Gastrocnemius medialis (tissue), 4 donors: Measurements from ENCODE around the gene RASGRP3. TPM values are rescaled to one million over a fixed set of nuclear protein-coding genes. Genes with fewer than 3 reads are reported as not detected.

Experiments used
- ATAC-seq, 2 donors: fragments of 150-250 bp; one replicate each; pipeline ENCODE4 v1.9.1; 2016
- DNase-seq, 2 donors: peaks; one replicate each; pipeline ENCODE4 v3.0.0-alpha.2; 2019
- H3K27ac ChIP-seq, 4 donors: fragments of 200-600 bp; sonication (generic); 1 replicate in 1 of 4; 2 replicates in 3 of 4; pipeline ENCODE4 v1.5.1; 2016 to 2018; ENCODE audit warnings: mild to moderate bottlenecking in 2 of 4, moderate library complexity in 1 of 4
- H3K27me3 ChIP-seq, 3 donors: fragments of 200-600 bp; sonication (generic) in 2 of 3; 1 replicate in 1 of 3; 2 replicates in 2 of 3; pipeline versions ENCODE4 v1.5.1 to v1.6.0; 2016 to 2019; ENCODE audit warnings: mild to moderate bottlenecking in 1 of 3, moderate library complexity in 1 of 3
- H3K36me3 ChIP-seq, 2 donors: fragments of 200-600 bp; sonication (generic) in 1 of 2; one replicate each; pipeline ENCODE4 v1.5.1; 2017 to 2018
- H3K4me1 ChIP-seq, 2 donors: fragments of 200-600 bp; sonication (generic) in 1 of 2; one replicate each; pipeline ENCODE4 v1.5.1; 2016 to 2017; ENCODE audit warnings: mild to moderate bottlenecking in 2 of 2
- H3K4me3 ChIP-seq, 4 donors: fragments of 200-600 bp; sonication (generic) in 3 of 4; 1 replicate in 1 of 4; 2 replicates in 3 of 4; pipeline ENCODE4 v1.5.1; 2016 to 2019; ENCODE audit warnings: mild to moderate bottlenecking in 2 of 4
- H3K9me3 ChIP-seq, 3 donors: fragments of 200-600 bp; sonication (generic) in 2 of 3; 1 replicate in 1 of 3; 2 replicates in 2 of 3; pipeline ENCODE4 v1.5.1; 2016 to 2019
- CTCF ChIP-seq, 5 experiments: fragments of 450-650 bp in 3 of 5; fragments of 200-600 bp in 2 of 5; sonication (generic) in 2 of 5; IDR thresholded peaks in 4 of 5; conservative IDR thresholded peaks in 1 of 5; 1 replicate in 4 of 5; 2 replicates in 1 of 5; pipeline ENCODE4 v1.5.1; 2016 to 2019; ENCODE audit warnings: antibody characterized with exemption in 5 of 5, mild to moderate bottlenecking in 3 of 5, moderate library complexity in 3 of 5
- POLR2A ChIP-seq, 2 donors: fragments of 450-650 bp; IDR thresholded peaks; one replicate each; pipeline ENCODE4 v1.6.1; 2017; ENCODE audit warnings: antibody characterized with exemption in 2 of 2, mild to moderate bottlenecking in 2 of 2, moderate library complexity in 2 of 2
- in situ Hi-C, 4 donors: fragments of 200-750 bp; cut with MboI; loops; one replicate each; pipeline versions ENCODE4 v1.15.0 to v1.8.0; 2017; ENCODE audit warnings: low sequenced_read_pairs in 4 of 4
- intact Hi-C: fragments of 100-400 bp; cut with DNase I; formaldehyde crosslinking; loops from one replicate; pipeline ENCODE4 v1.15.1; 2023; ENCODE audit warnings: low total_unique reads
- total RNA-seq, 4 donors: library from RNA; depleted of rRNA; stranded (reverse); fragments of >200 nt; gene quantifications; one replicate each; pipeline versions ENCODE4 v1.1.0 to v1.2.3, GENCODE V29; 2016

RASGRP3 gene
- total RNA-seq, 4 donors from 2014 or later: 10.0 to 22.5 (median 12.1) TPM

GRCh38 chr2:33443274-33443829 lies 33.1 kb upstream of the RASGRP3 start:
- H3K4me1 ChIP-seq: peaks cover 20 to 44% of the 10 kb centered on the region in 2 donors

GRCh38 chr2:33444967-33445366 lies 31.5 kb upstream of the RASGRP3 start:
- intact Hi-C loops: loop anchor here (5.0 to 10.0 kb wide), 2 partner anchors 313 to 410 kb away; no protein-coding TSS in a partner anchor
- no peaks in the 10 kb centered on the region for H3K27me3 ChIP-seq
- peaks cover 20 to 44% of the 10 kb centered on the region in 2 donors for H3K4me1 ChIP-seq
- peak overlapping the region in 1 of 4 donors; percentile 0 for H3K4me3 ChIP-seq
- in situ Hi-C loops: no loop called here
- TF ChIP-seq CTCF (IDR thresholded peaks at IDR 0.05 in 4 of 5, conservative IDR thresholded peaks at IDR 0.05 in 1 of 5): no peak
- no peak for TF ChIP-seq POLR2A (IDR thresholded peaks at IDR 0.05)
- H3K27ac ChIP-seq: peak overlapping the region; percentile 76 to 82 (median 77)
- no peaks in the 10 kb centered on the region for H3K9me3 ChIP-seq
- peak; percentile 87 to 92 for ATAC-seq
- H3K36me3 ChIP-seq: no peaks in the 10 kb centered on the region
- DNase-seq: no peak

More at GRCh38 chr2:33443274-33443829, 33.1 kb upstream of the RASGRP3 start:
- intact Hi-C loops (loop anchor here (5.0 to 10.0 kb wide), 2 partner anchors 311 to 409 kb away; no protein-coding TSS in a partner anchor), in situ Hi-C loops (no loop called here)
- DNase-seq (no peak), ATAC-seq (no peak)
- H3K9me3 ChIP-seq: no peaks in the 10 kb centered on the region
- H3K4me3 ChIP-seq: no peak overlapping the region
- no peaks in the 10 kb centered on the region for H3K27me3 ChIP-seq
- no peak for TF ChIP-seq CTCF (IDR thresholded peaks at IDR 0.05 in 4 of 5, conservative IDR thresholded peaks at IDR 0.05 in 1 of 5)
- no peak for TF ChIP-seq POLR2A (IDR thresholded peaks at IDR 0.05)
- peak overlapping the region; percentile 66 to 82 (median 77) for H3K27ac ChIP-seq
- H3K36me3 ChIP-seq: no peaks in the 10 kb centered on the region

- peaks cover 20 to 25% of the 10 kb centered on the region in 2 donors for H3K4me1 ChIP-seq
- no peak overlapping the region for H3K4me3 ChIP-seq
- no peaks in the 10 kb centered on the region for H3K36me3 ChIP-seq
- H3K9me3 ChIP-seq: peaks cover 0 to 8% (median 0%) of the 10 kb centered on the region in 3 donors
- no peak for TF ChIP-seq CTCF (IDR thresholded peaks at IDR 0.05 in 4 of 5, conservative IDR thresholded peaks at IDR 0.05 in 1 of 5)
- no peak for TF ChIP-seq POLR2A (IDR thresholded peaks at IDR 0.05)
- H3K27me3 ChIP-seq: no peaks in the 10 kb centered on the region
- ATAC-seq: no peak
- DNase-seq: no peak
- peak overlapping the region in 1 of 4 donors; percentile 18 for H3K27ac ChIP-seq
- intact Hi-C loops: loop anchor here (10.0 kb wide), 1 partner anchor 414 kb away; no protein-coding TSS in a partner anchor
- in situ Hi-C loops: no loop called here
Measured at GRCh38 chr2:33448220-33448899, 28.1 kb upstream of the RASGRP3 start.

- TF ChIP-seq CTCF (IDR thresholded peaks at IDR 0.05 in 4 of 5, conservative IDR thresholded peaks at IDR 0.05 in 1 of 5) (no peak), POLR2A (IDR thresholded peaks at IDR 0.05) (no peak)
- Histone ChIP-seq H3K27me3 (no peaks in the 10 kb centered on the region), H3K9me3 (peaks cover 0 to 8% (median 0%) of the 10 kb centered on the region in 3 donors), H3K4me1 (no peaks in the 10 kb centered on the region), H3K36me3 (no peaks in the 10 kb centered on the region), H3K27ac (no peak overlapping the region), H3K4me3 (no peak overlapping the region)
- no peak for ATAC-seq
- intact Hi-C loops (no loop called here), in situ Hi-C loops (no loop called here)
- no peak for DNase-seq
Measured at GRCh38 chr2:33451214-33451613, 25.2 kb upstream of the RASGRP3 start.
